Fibroblast of skin of back (primary cell): Measurements from ENCODE around the gene FARSA.
"Not testable (repeated sequence)": the region's sequence is repeated elsewhere in the genome, so short reads cannot be mapped to it uniquely, and the experiment has no call there.

Source experiments
- DNase-seq: peaks from one replicate; pipeline ENCODE4 v3.0.0-alpha.2; 2013

FARSA gene

DNA sequence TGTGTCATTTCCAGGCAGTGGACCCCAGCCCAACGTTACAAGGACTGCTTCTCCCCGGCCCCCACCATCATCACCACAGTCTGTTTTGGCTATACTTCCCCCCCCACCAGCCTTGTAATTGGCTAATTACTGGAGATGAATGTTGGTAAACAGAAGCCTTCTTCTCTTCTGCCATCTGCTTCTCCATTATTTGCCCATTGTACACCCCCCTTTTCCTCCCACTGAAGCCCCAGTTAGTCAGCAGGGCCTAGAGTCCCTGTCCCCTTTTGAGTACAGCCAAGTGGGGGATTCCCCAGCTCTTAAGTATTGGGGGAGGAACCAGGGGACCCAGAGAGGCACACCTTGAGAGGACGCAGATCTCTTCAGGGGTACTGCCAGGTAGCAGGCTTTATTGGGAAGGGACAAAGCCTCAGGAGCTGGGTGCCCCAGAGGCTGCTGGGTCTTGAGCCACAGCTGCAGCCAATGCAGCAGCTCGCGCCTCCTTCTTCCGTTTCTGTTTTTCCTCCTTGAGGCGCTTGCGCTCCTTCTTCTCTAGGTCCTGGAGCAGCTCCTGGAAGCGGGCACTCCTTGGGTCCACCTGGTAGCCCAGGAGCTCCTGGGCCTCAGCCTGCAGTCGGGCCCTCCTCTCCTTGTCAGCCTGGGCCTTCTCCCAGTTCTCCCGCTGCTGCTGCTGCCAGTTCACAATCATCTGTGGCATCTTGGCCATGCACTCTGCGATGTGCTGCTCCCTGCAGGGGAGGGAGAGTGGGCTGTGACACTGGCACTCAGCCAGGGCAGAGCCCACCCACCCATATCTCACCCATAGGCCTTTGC, 20.5 kb upstream of the FARSA start:
- DNase-seq = no peak

DNA sequence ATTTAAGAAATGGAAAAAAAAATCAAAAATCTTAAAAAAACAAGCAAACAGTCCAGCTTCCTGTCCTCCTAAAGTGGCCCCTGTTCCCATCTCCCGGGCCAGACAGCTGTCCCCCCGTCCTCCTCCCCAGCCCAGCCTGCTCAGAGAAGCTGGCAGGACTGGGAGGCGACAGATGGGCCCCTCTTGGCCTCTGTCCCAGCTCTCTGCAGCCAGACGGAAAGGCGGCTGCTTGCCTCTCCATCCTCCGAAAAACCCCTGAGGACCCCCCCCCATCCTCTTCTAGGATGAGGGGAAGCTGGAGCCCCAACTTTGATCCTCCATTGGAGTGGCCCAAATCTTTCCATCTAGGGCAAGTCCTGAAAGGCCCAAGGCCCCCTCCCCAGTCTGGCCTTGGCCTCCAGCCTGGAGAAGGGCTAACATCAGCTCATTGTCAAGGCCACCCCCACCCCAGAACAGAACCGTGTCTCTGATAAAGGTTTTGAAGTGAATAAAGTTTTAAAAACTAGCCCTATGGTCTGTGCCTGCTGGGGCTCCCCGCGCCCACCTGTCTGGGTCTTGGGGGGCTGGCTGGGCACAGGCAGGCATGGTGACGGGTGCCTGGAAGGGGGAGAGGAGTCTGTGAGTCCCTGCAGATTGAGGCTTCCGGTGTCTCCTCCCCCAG, 19.8 kb upstream of the FARSA start:
- no peak for DNase-seq

DNA sequence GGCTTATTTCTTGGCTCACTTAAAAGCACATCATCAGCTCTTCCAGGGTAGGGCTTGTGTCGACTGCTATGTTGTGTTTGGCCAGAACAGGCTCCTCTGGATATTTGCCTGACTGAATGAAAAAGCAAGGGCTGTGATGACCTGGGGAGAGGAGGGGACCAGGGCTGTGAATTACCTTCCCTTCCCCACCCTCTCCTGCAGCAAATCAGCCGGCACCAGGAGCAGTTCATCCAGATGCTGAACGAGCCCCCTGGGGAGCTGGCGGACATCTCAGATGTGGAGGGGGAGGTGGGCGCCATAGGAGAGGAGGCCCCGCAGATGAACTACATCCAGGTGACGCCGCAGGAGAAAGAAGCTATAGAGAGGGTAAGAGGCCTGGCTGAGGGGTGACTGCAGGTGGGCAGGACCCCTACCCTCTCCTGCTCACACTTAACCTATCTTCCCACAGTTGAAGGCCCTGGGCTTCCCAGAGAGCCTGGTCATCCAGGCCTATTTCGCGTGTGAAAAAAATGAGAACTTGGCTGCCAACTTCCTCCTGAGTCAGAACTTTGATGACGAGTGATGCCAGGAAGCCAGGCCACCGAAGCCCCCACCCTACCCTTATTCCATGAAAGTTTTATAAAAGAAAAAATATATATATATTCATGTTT, 19.1 kb upstream of the FARSA start:
- peak; percentile 92 for DNase-seq

DNA sequence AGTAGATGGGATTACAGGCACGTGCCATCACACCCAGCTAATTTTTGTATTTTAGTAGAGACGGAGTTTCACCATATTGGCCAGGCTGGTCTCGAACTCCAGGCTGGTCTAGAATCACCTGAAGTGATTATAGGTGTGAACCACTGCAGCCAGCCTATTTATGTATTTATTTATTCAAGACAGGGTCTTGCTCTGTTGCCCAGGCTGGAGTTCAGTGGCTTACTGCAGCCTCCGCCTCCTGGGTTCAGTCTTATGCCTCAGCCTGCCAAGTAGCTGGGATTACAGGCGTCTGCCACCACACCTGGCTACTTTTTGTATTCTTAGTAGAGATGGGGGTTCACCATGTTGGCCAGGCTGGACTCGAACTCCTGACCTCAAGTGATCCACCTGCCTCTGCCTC, 18.5 kb upstream of the FARSA start:
- DNase-seq = not testable (repeated sequence)

DNA sequence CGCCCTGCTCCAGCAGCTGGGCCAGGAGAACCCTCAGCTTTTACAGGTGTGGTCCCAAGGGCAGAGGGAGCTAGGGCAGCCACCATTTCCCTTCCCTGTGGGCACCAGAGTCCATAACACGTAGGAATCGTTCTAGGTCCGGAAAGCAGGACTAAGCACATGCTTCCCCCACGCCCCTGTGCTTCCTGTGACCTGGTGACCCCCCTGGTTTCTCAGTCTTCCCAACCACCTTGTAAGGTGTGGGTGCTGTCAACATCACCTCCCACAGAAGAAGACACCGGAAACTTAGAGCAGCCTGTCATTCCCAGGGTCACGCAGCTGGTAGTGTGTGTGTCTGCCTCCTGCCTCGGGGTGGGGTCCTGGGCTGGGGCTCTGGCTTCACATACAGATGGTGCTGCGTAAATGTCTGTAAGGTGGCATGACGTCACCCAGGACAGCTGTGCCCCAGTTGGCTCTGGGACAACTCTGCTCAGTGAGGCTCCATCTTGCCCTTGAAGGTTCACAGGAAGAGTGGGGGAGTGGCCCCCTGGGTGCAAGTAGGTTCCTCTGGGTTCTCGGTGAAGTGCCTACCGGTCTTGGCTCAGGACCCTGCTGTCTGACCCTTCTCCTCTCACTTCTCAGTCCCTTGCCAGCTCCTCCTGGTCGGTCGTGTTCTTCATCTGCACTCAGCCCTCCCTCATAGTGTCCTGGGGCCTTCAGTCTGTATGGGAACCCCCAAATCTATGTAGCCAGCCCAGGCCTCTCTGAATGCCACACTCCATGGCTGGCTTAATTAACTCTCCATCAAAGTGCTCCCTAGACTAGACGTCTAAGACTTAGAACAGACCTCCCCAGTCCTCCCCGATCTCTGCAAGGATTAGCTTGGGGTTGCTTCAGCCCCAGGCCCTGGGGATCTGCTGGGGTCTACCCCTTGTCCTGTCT, 16.1 kb upstream of the FARSA start:
- DNase-seq = no peak

DNA sequence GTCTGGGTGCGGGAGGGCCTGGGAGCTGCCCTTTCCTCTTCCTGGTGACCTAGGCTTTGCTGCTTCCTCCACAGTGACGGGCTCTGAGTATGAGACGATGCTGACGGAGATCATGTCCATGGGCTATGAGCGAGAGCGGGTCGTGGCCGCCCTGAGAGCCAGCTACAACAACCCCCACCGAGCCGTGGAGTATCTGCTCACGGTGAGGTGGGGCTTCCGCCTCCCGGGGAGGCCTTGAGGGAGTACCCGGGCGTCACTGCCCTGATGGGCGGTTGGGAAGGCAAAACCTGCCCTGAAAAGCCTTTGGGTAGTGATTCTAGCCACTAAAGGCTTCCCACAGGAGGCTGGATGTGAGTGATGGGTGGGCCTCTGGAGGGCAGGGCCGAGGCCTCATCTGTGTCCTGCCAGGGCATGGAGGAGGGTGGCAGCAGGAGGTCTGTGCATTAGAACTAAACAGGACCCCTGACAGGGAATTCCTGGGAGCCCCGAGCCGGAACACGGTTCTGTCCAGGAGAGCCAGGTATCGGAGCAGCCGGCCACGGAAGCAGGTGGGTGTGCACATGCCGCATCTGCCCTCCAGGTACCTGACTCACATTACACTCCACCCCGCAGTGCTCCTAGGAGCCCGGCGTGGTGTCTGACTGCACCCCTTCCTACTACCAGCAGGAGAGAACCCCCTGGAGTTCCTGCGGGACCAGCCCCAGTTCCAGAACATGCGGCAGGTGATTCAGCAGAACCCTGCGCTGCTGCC, 15.3 kb upstream of the FARSA start:
- no peak for DNase-seq

DNA sequence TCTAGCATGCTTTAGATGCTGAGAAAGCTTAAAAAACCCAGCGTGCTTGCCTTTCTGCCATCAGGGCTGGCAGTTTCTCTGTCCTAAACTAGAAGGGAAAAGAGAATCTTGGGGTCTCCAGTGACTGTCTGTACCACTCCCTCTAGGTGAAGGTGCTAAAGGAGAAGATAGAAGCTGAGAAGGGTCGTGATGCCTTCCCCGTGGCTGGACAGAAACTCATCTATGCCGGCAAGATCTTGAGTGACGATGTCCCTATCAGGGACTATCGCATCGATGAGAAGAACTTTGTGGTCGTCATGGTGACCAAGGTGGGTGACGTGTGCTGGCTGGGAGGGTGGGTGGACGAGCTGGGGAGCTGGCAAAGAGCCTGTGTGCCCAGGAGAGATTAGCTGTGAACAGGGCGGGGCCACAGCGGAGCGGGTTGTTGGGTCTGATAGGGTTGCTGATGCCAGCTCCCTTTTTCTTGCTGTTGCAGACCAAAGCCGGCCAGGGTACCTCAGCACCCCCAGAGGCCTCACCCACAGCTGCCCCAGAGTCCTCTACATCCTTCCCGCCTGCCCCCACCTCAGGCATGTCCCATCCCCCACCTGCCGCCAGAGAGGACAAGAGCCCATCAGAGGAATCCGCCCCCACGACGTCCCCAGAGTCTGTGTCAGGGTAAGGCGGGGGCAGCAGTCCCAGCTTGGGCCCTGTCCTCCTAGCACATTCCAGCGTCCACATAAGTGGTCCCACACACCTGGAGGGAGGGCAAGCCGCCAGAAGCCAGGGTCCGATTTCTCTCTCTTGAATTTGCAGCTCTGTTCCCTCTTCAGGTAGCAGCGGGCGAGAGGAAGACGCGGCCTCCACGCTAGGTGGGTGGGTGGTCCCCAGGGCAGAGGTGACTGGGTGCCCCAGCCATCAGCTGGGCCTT, 14.4 kb upstream of the FARSA start:
- DNase-seq = no peak

DNA sequence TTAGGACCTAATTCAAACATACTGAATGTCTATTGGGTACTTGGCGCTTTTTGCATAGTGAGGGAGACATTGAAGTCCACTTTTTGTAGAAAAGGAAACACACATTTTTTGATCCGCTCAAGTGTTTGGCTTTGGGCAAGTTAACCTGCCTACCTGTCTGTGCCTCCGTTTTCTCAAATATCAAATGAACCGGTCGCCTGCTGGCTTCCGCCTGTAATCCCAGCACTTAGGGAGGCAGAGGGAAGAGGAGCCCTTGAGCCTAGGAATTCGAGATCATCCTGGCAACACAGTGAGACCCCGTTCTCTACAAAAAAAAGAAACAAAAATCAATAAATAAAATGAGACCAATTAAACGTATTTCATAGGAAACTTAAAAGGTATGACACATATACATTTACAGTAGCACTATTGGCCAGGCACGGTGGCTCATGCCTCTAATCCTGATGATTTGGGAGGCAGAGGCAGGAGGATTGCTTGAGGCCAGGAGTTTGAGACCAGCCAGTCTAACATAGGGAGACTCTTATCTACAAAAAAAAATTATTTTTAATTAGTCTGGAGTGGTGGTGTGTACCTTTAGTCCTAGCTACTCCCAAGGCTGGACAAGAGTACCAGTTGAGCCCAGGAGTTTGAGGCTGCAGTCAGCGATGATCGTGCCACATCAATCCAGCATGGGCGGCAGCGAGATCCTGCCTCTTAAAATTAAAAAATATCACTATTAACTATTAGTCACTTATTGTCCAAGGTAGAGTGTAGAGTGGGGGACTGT, 13.4 kb upstream of the FARSA start:
- DNase-seq = no peak

DNA sequence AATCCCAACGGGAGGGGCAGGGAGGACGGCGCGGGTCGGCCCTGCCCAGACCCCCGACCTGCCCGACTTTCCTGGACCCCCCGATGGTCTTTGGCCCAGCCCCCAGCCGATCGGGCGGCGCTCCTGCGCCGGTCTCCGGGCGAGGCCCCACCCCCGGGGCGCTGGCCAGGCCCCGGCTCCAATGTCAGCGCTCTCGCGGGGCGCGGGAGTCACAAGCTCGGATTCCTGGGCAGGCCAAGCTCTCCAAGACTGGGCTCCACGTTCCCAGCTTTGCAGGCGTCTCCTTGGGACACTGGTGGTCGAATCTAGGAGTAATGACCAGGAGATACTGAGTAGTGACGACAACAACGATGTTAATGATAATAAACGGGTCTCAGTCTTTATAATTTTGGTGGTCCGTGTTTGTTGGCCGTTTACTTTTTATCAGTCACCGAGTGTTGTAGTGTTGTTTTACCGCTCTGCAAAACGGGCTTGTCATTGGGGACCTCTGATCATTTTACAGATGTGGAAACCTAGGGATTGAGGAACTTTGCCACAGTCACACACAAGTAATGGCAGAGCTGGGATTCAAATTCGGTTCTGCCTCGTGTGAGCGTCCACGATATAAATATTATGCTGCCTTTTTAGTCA, 12.7 kb upstream of the FARSA start:
- DNase-seq = peak; percentile 86

DNA sequence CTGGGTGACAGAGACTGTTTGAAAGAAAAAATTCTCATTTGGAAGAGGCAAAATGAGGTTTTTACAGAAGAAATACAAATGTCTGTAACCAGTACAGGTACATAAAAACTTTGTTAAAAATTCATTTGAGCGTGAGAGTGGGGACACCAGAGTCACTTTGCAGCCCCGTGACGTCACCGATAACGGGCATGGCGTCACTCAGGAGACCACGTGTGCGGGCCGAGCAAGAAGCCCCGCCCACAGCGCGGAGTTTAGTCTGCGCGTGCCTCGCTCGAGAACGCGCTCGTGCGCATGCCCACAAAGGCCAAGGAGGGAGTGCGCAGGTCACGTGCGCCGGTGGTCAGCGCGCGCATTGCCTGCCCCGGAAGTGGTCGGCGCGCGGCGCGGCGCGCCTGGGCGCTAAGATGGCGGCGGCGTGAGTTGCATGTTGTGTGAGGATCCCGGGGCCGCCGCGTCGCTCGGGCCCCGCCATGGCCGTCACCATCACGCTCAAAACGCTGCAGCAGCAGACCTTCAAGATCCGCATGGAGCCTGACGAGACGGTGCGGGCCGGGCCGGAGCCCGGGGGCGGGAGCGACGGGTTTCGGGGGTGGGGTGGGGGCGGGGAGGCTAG, 12.1 kb upstream of the FARSA start, which contains the start of gene RAD23A:
RAD23A (plus strand) TSS at position 384 of the 613 bp plus-strand sequence; CDS start at position 471, 87 bp downstream.
- DNase-seq = peak; percentile 97

DNA sequence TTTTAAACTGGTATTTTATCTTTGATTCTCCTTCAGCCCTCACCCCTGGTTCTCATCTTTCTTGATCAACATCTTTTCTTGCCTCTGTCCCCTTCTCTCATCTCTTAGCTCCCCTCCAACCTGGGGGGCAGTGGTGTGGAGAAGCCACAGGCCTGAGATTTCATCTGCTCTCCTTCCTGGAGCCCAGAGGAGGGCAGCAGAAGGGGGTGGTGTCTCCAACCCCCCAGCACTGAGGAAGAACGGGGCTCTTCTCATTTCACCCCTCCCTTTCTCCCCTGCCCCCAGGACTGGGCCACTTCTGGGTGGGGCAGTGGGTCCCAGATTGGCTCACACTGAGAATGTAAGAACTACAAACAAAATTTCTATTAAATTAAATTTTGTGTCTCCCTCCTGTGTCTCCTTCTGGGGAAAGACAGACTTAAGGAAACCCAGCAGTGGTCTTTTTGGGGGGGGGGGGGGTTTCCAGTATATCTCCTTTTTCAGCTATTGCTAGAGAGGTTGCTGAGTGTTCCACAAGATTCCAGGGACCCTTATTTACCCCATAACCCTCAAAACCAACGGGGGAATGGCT, 10.7 kb upstream of the FARSA start:
- DNase-seq = no peak

DNA sequence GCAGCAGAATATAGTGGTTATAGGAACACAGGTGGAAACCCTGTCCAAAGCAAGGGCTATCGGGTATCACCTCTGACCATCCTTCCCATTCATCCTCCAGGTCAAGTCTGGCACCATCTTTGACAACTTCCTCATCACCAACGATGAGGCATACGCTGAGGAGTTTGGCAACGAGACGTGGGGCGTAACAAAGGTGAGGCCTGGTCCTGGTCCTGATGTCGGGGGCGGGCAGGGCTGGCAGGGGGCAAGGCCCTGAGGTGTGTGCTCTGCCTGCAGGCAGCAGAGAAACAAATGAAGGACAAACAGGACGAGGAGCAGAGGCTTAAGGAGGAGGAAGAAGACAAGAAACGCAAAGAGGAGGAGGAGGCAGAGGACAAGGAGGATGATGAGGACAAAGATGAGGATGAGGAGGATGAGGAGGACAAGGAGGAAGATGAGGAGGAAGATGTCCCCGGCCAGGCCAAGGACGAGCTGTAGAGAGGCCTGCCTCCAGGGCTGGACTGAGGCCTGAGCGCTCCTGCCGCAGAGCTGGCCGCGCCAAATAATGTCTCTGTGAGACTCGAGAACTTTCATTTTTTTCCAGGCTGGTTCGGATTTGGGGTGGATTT, 10.0 kb upstream of the FARSA start:
- DNase-seq = no peak

DNA sequence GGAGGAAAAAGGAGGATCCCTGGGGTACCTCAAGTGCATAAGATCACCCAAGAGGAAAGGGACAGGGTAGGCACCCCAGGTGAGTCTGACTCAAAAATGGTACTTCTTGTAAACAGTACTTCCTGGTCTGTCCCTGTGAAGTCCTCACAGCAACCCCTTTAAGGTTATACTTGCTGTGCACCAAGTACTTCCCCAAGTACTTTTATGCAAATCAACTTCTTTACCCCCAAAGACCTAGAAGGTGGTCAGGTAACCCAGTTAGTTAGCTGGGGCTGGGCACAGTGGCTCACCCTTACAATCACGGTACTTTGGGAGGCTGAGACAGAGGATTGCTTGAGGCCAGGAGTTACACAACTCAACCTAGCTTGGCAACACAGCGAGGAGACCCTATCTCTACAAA, 7.4 kb upstream of the FARSA start:
- DNase-seq = no peak

DNA sequence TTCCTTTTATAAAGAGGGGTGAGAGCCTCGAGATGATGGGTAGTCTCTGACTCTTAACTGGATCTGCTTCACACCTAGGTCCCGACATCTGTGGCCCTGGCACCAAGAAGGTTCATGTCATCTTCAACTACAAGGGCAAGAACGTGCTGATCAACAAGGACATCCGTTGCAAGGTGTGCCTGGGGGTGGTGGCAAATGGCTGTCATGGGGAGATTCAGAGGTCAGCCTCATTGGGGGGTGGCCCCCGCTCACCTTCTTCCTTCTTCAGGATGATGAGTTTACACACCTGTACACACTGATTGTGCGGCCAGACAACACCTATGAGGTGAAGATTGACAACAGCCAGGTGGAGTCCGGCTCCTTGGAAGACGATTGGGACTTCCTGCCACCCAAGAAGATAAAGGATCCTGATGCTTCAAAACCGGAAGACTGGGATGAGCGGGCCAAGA, 6.5 kb upstream of the FARSA start:
- no peak for DNase-seq

DNA sequence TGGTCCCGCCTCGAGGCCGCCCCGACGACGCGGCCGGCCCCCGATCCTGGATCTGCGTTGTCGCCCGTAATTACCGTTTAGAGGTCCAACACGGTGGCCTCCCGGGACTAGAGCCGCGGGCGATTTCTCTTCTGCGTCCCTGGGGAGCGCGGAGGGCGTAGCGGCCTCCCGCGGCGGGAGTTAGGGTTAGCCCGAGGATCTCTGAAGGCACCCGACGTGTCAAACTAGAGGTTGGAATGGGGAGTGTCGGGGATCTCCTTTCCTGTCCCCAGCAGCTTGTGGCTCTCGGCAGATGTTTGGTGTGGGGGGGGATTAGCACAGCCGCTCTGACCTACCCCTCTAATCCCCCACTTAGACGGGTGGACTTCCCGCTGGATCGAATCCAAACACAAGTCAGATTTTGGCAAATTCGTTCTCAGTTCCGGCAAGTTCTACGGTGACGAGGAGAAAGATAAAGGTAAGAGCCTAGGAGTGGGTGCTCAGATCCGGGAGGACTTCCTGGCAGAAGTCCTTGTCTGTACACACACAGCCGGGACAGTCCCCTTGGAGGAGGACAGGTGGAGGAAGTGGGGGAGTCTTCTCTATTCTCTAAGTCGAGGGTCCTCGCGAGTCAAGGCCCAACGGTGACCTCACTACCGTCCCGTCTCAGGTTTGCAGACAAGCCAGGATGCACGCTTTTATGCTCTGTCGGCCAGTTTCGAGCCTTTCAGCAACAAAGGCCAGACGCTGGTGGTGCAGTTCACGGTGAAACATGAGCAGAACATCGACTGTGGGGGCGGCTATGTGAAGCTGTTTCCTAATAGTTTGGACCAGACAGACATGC, 5.5 kb upstream of the FARSA start:
- DNase-seq = peak; percentile 38

DNA sequence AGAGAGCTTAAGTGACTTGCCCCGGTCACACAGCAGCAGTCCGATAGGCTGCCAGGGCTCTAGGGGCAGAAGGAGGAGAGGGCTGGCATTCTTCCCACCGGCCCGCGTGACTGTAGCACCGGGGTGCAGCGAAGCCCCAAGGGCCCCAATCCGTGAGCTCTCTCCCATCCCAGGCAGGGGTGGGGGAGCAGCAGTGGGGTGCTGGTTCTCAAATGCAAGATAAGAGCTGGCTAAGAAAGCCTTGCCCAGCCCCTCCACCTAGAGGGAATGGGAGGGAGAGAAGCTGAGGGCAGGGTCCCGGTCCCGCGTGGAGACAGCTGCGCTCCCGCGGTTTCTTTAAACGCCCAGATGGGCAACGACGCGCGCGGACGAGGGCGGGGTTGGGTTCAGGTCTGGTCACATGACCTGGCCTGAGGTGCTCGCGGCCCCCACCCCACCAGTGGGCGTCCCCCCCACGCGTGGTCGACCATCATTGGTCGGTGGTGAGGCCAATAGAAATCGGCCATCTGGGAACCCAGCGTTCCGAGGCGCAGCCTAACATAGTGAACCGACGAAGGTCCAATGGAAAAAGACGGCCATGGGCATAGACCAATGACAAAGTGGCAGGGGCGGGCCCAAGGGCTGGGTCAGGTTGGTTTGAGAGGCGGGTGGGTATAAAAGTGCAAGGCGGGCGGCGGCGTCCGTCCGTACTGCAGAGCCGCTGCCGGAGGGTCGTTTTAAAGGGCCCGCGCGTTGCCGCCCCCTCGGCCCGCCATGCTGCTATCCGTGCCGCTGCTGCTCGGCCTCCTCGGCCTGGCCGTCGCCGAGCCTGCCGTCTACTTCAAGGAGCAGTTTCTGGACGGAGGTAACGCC, 4.6 kb upstream of the FARSA start, which contains the start of gene CALR:
CALR (plus strand) TSS at position 683 of the 852 bp plus-strand sequence; CDS start at position 754, 71 bp downstream.
- DNase-seq = peak; percentile 99
